Activated T-helper 9 cell treated with anti-CD3 and anti-CD28 coated beads, Interleukin-2, amount 50 U/mL, for 16 hours (primary cell): ENCODE measurements around the gene YPEL1.
"Not testable (repeated sequence)": the region's sequence is repeated elsewhere in the genome, so short reads cannot be mapped to it uniquely, and the experiment has no call there.

Source experiments
- DNase-seq: peaks from one replicate; pipeline ENCODE4 v3.0.0-alpha.2; 2020; ENCODE audit warnings: low read depth

The YPEL1 gene

GRCh38 chr22:21721195-21721852 is 14.3 kb downstream of the YPEL1 start:
- DNase-seq, result not testable (repeated sequence)

- not testable (repeated sequence) for DNase-seq
Measured at GRCh38 chr22:21720191-21720859, 15.3 kb downstream of the YPEL1 start.

- no peak for DNase-seq
Measured at GRCh38 chr22:21719024-21719423, 16.6 kb downstream of the YPEL1 start.

- DNase-seq, result no peak
Measured at GRCh38 chr22:21718499-21718898, 17.1 kb downstream of the YPEL1 start.

GRCh38 chr22:21716395-21717122 is 19.0 kb downstream of the YPEL1 start:
- not testable (repeated sequence) for DNase-seq

GRCh38 chr22:21714786-21715185 is 20.8 kb downstream of the YPEL1 start:
- DNase-seq, result no peak

GRCh38 chr22:21714059-21714770 is 21.4 kb downstream of the YPEL1 start:
- DNase-seq, result no peak

GRCh38 chr22:21713428-21714058 is 22.1 kb downstream of the YPEL1 start:
- no peak for DNase-seq

- DNase-seq, result peak; percentile 34
Measured at GRCh38 chr22:21712751-21713427, 22.7 kb downstream of the YPEL1 start.

- DNase-seq, result no peak
Measured at GRCh38 chr22:21711851-21712250, 23.7 kb downstream of the YPEL1 start.

- DNase-seq, result no peak
Measured at GRCh38 chr22:21710156-21710555, 25.4 kb downstream of the YPEL1 start.

- no peak for DNase-seq
Measured at GRCh38 chr22:21709688-21710087, 25.9 kb downstream of the YPEL1 start.

- no peak for DNase-seq
Measured at GRCh38 chr22:21708960-21709359, 26.6 kb downstream of the YPEL1 start.

- no peak for DNase-seq
Measured at GRCh38 chr22:21707677-21708076, 27.9 kb downstream of the YPEL1 start.

- no peak for DNase-seq
Measured at GRCh38 chr22:21703684-21704316, 31.8 kb downstream of the YPEL1 start.

- DNase-seq, result no peak
Measured at GRCh38 chr22:21702700-21703683, 32.6 kb downstream of the YPEL1 start.

- no peak for DNase-seq
Measured at GRCh38 chr22:21702094-21702493, 33.5 kb downstream of the YPEL1 start.

GRCh38 chr22:21701384-21701971 is 34.1 kb downstream of the YPEL1 start:
- DNase-seq, result no peak

GRCh38 chr22:21700822-21701221 is 34.8 kb downstream of the YPEL1 start:
- no peak for DNase-seq
